ENCODE measurements around the gene KCNG1. TPM values are rescaled to one million over a fixed set of nuclear protein-coding genes. Genes with fewer than 3 reads are reported as not detected.

The KCNG1 gene
- total and polyA plus RNA-seq, 2 of the 8 experiments (the other 6 are each of a cell fraction or from before 2014, with no cell fraction given) = 16.0 to 18.0 TPM

DNA sequence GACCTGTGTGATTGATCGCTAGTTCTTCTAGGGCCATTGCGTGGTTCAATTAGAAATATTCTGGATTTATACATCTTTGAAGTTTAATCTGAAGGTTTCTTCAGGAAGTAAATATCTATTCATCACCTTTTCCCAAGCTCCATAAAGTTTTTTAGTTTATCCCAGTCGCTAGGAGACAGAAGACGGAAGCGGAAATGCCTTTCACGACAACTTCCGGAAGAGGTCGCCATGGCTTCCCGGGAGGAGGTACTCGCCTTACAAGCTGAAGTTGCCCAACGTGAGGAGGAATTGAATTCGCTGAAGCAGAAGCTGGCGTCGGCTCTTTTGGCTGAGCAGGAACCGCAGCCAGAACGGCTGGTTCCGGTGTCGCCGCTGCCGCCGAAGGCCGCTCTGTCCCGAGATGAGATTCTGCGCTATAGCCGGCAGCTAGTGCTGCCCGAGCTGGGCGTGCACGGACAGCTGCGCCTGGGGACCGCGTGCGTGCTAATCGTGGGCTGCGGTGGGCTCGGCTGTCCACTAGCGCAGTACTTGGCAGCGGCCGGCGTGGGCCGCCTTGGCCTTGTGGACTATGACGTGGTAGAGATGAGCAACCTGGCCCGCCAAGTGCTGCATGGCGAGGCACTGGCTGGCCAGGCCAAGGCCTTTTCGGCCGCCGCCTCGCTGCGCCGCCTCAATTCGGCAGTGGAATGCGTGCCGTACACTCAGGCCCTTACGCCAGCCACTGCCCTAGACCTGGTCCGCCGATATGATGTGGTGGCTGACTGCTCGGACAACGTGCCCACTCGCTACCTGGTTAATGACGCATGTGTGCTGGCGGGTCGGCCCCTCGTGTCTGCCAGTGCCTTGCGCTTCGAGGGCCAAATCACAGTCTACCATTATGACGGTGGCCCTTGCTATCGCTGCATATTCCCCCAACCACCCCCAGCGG, 64.0 kb downstream of the KCNG1 start, which contains the start of gene MOCS3 (continued):
- TF ChIP-seq EP300 (IDR thresholded peaks at IDR 0.05; ENCODE audit: borderline replicate concordance in 1 of 2, low read depth in 2 of 2, low read length in 2 of 2) (peak in 1 of 2 experiments; percentile 98; a peak in 2 of 3 replicates), CEBPB (IDR thresholded peaks at IDR 0.05; ENCODE audit: low read depth, low read length) (no peak), CBX5 (IDR thresholded peaks at IDR 0.05; ENCODE audit: low read depth, low read length) (no peak), JUN (IDR thresholded peaks at IDR 0.05; ENCODE audit: low read depth, low read length) (no peak), SIRT6 (IDR thresholded peaks at IDR 0.05; ENCODE audit: low read length) (no peak), MAFK (IDR thresholded peaks at IDR 0.05; ENCODE audit: low read depth, low read length) (no peak), USF2 (IDR thresholded peaks at IDR 0.05; ENCODE audit: low read length) (no peak), POU5F1 (IDR thresholded peaks at IDR 0.05; ENCODE audit: low read depth, low read length) (no peak), CREB1 (IDR thresholded peaks at IDR 0.05) (no peak), RFX5 (IDR thresholded peaks at IDR 0.05; ENCODE audit: borderline replicate concordance, low read depth, low read length) (no peak), POLR2AphosphoS5 (IDR thresholded peaks at IDR 0.05; ENCODE audit: low read depth, low read length) (peak; percentile 2; the same call in 1 of the 2 replicates), JUND (IDR thresholded peaks at IDR 0.05; ENCODE audit: low read length) (peak; percentile 97), FOSL1 (IDR thresholded peaks at IDR 0.05; ENCODE audit: insufficient read depth, low read depth, low read length) (no peak), CHD2 (IDR thresholded peaks at IDR 0.05; ENCODE audit: low read length) (no peak), CHD1 (IDR thresholded peaks at IDR 0.05; ENCODE audit: low read depth, low read length) (peak; percentile 94), KDM5A (IDR thresholded peaks at IDR 0.05; ENCODE audit: low read length) (peak; percentile 91), CTBP2 (IDR thresholded peaks at IDR 0.05; ENCODE audit: borderline replicate concordance, insufficient read depth, insufficient read length, low read length) (no peak), CBX8 (IDR thresholded peaks at IDR 0.05; ENCODE audit: borderline replicate concordance, low read depth, low read length) (no peak)
- TF ChIP-seq, protein P1, sequence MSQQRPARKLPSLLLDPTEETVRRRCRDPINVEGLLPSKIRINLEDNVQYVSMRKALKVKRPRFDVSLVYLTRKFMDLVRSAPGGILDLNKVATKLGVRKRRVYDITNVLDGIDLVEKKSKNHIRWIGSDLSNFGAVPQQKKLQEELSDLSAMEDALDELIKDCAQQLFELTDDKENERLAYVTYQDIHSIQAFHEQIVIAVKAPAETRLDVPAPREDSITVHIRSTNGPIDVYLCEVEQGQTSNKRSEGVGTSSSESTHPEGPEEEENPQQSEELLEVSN (IDR thresholded peaks at IDR 0.05) = no peak
- TF ChIP-seq, protein P2, sequence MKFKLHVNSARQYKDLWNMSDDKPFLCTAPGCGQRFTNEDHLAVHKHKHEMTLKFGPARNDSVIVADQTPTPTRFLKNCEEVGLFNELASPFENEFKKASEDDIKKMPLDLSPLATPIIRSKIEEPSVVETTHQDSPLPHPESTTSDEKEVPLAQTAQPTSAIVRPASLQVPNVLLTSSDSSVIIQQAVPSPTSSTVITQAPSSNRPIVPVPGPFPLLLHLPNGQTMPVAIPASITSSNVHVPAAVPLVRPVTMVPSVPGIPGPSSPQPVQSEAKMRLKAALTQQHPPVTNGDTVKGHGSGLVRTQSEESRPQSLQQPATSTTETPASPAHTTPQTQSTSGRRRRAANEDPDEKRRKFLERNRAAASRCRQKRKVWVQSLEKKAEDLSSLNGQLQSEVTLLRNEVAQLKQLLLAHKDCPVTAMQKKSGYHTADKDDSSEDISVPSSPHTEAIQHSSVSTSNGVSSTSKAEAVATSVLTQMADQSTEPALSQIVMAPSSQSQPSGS (IDR thresholded peaks at IDR 0.05; ENCODE audit: low read length) = no peak

All from H1 (cell line).